Measurements from ENCODE around the gene OR10P1.

The OR10P1 gene

GRCh38 chr12:55686366-55687010, 49.8 kb downstream of the OR10P1 start:
- DNase-seq, result no peak

Measured in NCI-H226 (cell line).